Muscle of leg (tissue), 11 donors: ENCODE data around the gene CDH4. TPM values are rescaled to one million over a fixed set of nuclear protein-coding genes. Genes with fewer than 3 reads are reported as not detected.

Experiments used
- DNase-seq: peaks from one replicate; pipeline ENCODE4 v3.0.0; 2013
- H3K27ac ChIP-seq: one replicate; pipeline ENCODE4 v1.5.1; 2013; ENCODE audit warnings: mild to moderate bottlenecking, low read length, control low read depth
- H3K27me3 ChIP-seq: one replicate; pipeline ENCODE4 v1.6.1; 2013; ENCODE audit warnings: low read length; ENCODE audit not compliant: control insufficient read depth, insufficient read depth
- H3K36me3 ChIP-seq: one replicate; pipeline ENCODE4 v1.6.1; 2013; ENCODE audit warnings: low read length; ENCODE audit not compliant: control insufficient read depth, insufficient read depth
- H3K4me1 ChIP-seq: one replicate; pipeline ENCODE4 v1.6.1; 2013; ENCODE audit warnings: low read length; ENCODE audit not compliant: control insufficient read depth, insufficient read depth
- H3K4me3 ChIP-seq: one replicate; pipeline ENCODE4 v1.5.1; 2013; ENCODE audit warnings: low read length, control low read depth
- H3K9me3 ChIP-seq: replicated peaks from 2 replicates; pipeline ENCODE4 v1.6.1; 2013; ENCODE audit warnings: low read depth, low read length; ENCODE audit not compliant: control insufficient read depth
- WGBS: methylation state at CpG from one replicate; pipeline ENCODE4 v1.1.5; 2013; ENCODE audit warnings: missing lambda C conversion rate; ENCODE audit not compliant: insufficient coverage; 5-methylcytosine and 5-hydroxymethylcytosine counted together
- polyA plus RNA-seq, 8 donors: library from polyadenylated mRNA; unstranded; fragments of 120-200 nt; gene quantifications; one replicate each; pipeline versions ENCODE4 v1.2.1 to v1.2.3, GENCODE V29; 2013; ENCODE audit warnings: inconsistent platforms in 1 of 8, low replicate concordance in 1 of 8; ENCODE audit not compliant: insufficient read length in 8 of 8, insufficient read depth in 1 of 8
- total RNA-seq: library from RNA; stranded (reverse); fragments of 120-200 nt; gene quantifications from one replicate; pipeline ENCODE4 v1.2.4, GENCODE V29; 2013

The CDH4 gene
- total and polyA plus RNA-seq, 9 donors = 0.66 to 1.4 (median 1.2) TPM

- no peak for DNase-seq
- WGBS = 86% methylated on average over 24 of the region's 34 CpGs
- Histone ChIP-seq H3K4me1 (no peaks in the 10 kb centered on the region), H3K27me3 (no peaks in the 10 kb centered on the region), H3K36me3 (no peaks in the 10 kb centered on the region), H3K4me3 (no peak overlapping the region), H3K9me3 (no peaks in the 10 kb centered on the region), H3K27ac (no peak overlapping the region)
Measured at GRCh38 chr20:61543931-61544745, 292.1 kb downstream of the CDH4 start.

- no peaks in the 10 kb centered on the region for H3K9me3 ChIP-seq
- no peak for DNase-seq
- no peak overlapping the region for H3K27ac ChIP-seq
- no peaks in the 10 kb centered on the region for H3K4me1 ChIP-seq
- no peaks in the 10 kb centered on the region for H3K27me3 ChIP-seq
- H3K4me3 ChIP-seq = no peak overlapping the region
- 83% methylated on average over 31 of the region's 35 CpGs for WGBS
- no peaks in the 10 kb centered on the region for H3K36me3 ChIP-seq
Measured at GRCh38 chr20:61544910-61545889, 293.1 kb downstream of the CDH4 start.

- WGBS = 83% methylated on average over 10 of the region's 12 CpGs
- H3K27ac ChIP-seq = no peak overlapping the region
- DNase-seq = no peak
- no peaks in the 10 kb centered on the region for H3K36me3 ChIP-seq
- no peak overlapping the region for H3K4me3 ChIP-seq
- no peaks in the 10 kb centered on the region for H3K27me3 ChIP-seq
- peaks cover under 1% of the 10 kb centered on the region for H3K9me3 ChIP-seq
- no peaks in the 10 kb centered on the region for H3K4me1 ChIP-seq
Measured at GRCh38 chr20:61546641-61547040, 294.6 kb downstream of the CDH4 start.

GRCh38 chr20:61548069-61548468, 296.0 kb downstream of the CDH4 start:
- H3K9me3 ChIP-seq = peaks cover 2% of the 10 kb centered on the region
- H3K27me3 ChIP-seq = no peaks in the 10 kb centered on the region
- 67% methylated on average over 3 of the region's 4 CpGs for WGBS
- H3K4me1 ChIP-seq = no peaks in the 10 kb centered on the region
- DNase-seq = no peak
- H3K36me3 ChIP-seq = no peaks in the 10 kb centered on the region
- H3K4me3 ChIP-seq = no peak overlapping the region
- H3K27ac ChIP-seq = no peak overlapping the region

- no peak overlapping the region for H3K27ac ChIP-seq
- H3K36me3 ChIP-seq = no peaks in the 10 kb centered on the region
- WGBS = 75% methylated on average over 1 of the region's 2 CpGs
- H3K4me1 ChIP-seq = no peaks in the 10 kb centered on the region
- no peak overlapping the region for H3K4me3 ChIP-seq
- peaks cover 2% of the 10 kb centered on the region for H3K9me3 ChIP-seq
- no peaks in the 10 kb centered on the region for H3K27me3 ChIP-seq
- no peak for DNase-seq
Measured at GRCh38 chr20:61549865-61550264, 297.8 kb downstream of the CDH4 start.

GRCh38 chr20:61551401-61551800, 299.3 kb downstream of the CDH4 start:
- Histone ChIP-seq H3K27ac (no peak overlapping the region), H3K4me3 (no peak overlapping the region), H3K9me3 (peaks cover 2% of the 10 kb centered on the region), H3K36me3 (no peaks in the 10 kb centered on the region), H3K4me1 (no peaks in the 10 kb centered on the region), H3K27me3 (no peaks in the 10 kb centered on the region)
- 100% methylated on average over 1 of the region's 2 CpGs for WGBS
- DNase-seq = no peak

- Histone ChIP-seq H3K36me3 (no peaks in the 10 kb centered on the region), H3K27me3 (no peaks in the 10 kb centered on the region), H3K27ac (no peak overlapping the region), H3K4me3 (no peak overlapping the region), H3K9me3 (peaks cover 2% of the 10 kb centered on the region), H3K4me1 (no peaks in the 10 kb centered on the region)
- WGBS = 83% methylated on average over 8 of the region's 10 CpGs
- DNase-seq = no peak
Measured at GRCh38 chr20:61554617-61555016, 302.6 kb downstream of the CDH4 start.

GRCh38 chr20:61555566-61555965, 303.5 kb downstream of the CDH4 start:
- Histone ChIP-seq H3K36me3 (no peaks in the 10 kb centered on the region), H3K4me1 (no peaks in the 10 kb centered on the region), H3K27me3 (peaks cover 2% of the 10 kb centered on the region), H3K27ac (no peak overlapping the region), H3K4me3 (no peak overlapping the region), H3K9me3 (peaks cover 2% of the 10 kb centered on the region)
- no peak for DNase-seq
- 20% methylated on average over 1 of the region's 6 CpGs for WGBS

GRCh38 chr20:61556111-61556510, 304.1 kb downstream of the CDH4 start:
- Histone ChIP-seq H3K4me3 (no peak overlapping the region), H3K4me1 (no peaks in the 10 kb centered on the region), H3K36me3 (no peaks in the 10 kb centered on the region), H3K9me3 (peaks cover 2% of the 10 kb centered on the region), H3K27me3 (peaks cover 2% of the 10 kb centered on the region), H3K27ac (no peak overlapping the region)
- no peak for DNase-seq
- 84% methylated on average over 2 of the region's 3 CpGs for WGBS

- H3K36me3 ChIP-seq = no peaks in the 10 kb centered on the region
- H3K27me3 ChIP-seq = peaks cover 2% of the 10 kb centered on the region
- H3K4me3 ChIP-seq = no peak overlapping the region
- DNase-seq = no peak
- no peak overlapping the region for H3K27ac ChIP-seq
- H3K9me3 ChIP-seq = peaks cover 2% of the 10 kb centered on the region
- 91% methylated on average over 11 of the region's 13 CpGs for WGBS
- no peaks in the 10 kb centered on the region for H3K4me1 ChIP-seq
Measured at GRCh38 chr20:61556673-61557072, 304.6 kb downstream of the CDH4 start.
